CD4-positive, alpha-beta T cell treated with Interleukin-10 for 1 hour (primary cell): ENCODE results near the gene SIPA1.

ENCODE experiments used
- DNase-seq: peaks from one replicate; pipeline ENCODE4 v3.0.0-alpha.2; 2020

SIPA1 gene, protein sequence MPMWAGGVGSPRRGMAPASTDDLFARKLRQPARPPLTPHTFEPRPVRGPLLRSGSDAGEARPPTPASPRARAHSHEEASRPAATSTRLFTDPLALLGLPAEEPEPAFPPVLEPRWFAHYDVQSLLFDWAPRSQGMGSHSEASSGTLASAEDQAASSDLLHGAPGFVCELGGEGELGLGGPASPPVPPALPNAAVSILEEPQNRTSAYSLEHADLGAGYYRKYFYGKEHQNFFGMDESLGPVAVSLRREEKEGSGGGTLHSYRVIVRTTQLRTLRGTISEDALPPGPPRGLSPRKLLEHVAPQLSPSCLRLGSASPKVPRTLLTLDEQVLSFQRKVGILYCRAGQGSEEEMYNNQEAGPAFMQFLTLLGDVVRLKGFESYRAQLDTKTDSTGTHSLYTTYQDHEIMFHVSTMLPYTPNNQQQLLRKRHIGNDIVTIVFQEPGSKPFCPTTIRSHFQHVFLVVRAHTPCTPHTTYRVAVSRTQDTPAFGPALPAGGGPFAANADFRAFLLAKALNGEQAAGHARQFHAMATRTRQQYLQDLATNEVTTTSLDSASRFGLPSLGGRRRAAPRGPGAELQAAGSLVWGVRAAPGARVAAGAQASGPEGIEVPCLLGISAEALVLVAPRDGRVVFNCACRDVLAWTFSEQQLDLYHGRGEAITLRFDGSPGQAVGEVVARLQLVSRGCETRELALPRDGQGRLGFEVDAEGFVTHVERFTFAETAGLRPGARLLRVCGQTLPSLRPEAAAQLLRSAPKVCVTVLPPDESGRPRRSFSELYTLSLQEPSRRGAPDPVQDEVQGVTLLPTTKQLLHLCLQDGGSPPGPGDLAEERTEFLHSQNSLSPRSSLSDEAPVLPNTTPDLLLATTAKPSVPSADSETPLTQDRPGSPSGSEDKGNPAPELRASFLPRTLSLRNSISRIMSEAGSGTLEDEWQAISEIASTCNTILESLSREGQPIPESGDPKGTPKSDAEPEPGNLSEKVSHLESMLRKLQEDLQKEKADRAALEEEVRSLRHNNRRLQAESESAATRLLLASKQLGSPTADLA

DNA sequence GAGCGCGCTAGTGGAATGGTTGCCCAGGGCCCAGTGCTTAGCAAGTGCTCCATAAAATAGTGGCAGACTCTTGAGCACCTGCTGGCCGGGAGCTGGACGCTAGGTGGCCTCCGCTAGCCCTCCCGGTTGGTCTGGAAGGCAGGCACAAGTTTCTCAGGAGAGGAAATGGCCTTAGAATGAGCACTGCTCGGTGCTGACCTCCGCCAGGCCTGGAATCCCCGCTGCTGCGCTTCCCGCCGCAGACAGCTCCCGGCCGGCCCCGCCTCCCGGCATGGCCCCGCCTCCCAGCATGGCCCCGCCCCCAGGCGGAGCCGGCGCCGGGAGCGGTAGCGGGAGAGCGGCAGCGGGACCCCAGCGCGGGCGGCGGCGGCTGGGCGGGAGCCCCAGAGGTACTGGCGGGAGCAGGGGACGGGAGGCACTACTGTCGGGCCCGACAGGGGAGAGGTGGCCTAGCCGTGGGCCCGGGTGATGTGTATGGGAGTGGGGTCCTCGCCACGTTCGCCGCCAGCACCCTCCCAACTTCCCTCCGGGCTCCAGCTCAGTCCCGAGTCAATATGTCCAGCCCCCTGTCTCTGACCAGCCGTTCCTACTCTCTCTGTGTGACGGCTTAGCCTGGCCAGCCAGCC is at the start of gene SIPA1:
SIPA1 (plus strand) TSS at position 308 of the 626 bp plus-strand sequence. CDS start 2,821 bp downstream, outside the sequence.
- DNase-seq, result peak; percentile 78

DNA sequence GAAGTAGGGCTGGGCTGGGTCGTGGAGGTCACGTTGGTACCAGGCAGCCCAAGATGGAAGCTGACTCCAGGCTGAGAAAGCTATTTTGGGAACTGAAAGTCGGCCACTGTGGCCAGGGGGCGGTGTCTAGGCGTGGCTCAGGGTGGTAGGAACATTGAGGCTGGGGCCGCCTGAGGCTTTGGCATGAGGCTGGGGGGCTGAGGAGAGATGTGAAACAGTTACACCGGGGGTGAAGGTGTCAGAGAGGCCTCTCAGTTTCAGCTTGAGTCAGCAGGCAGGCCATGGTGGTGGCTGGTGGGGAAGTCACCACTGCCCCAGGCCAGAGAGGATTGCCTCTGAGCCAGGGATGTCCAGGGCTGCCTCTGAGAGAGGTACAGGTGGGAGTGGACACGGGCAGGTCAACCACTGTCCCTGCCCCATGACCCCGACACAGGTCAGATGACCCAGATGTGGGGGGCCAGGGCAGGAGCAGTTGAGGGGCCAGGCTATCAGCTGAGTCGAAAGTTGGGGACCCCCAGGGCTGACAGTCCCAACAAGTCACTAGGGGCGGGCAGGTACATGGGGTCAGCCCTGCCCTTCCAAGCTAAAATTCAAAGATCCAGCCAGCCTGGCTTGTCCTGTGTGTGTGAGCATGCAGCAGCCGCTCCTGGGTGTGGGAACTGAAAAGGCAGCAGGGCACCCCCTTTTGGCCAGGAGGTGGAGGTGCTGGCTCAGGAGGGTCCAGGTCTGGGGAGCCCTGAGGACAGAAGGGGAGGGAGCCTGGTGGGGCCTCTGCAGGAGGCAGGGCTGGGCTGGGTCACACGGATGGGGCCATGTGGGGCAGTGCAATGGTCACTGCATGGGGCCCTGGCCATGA is 49.5 kb upstream of the SIPA1 start:
- peak; percentile 85 for DNase-seq

DNA sequence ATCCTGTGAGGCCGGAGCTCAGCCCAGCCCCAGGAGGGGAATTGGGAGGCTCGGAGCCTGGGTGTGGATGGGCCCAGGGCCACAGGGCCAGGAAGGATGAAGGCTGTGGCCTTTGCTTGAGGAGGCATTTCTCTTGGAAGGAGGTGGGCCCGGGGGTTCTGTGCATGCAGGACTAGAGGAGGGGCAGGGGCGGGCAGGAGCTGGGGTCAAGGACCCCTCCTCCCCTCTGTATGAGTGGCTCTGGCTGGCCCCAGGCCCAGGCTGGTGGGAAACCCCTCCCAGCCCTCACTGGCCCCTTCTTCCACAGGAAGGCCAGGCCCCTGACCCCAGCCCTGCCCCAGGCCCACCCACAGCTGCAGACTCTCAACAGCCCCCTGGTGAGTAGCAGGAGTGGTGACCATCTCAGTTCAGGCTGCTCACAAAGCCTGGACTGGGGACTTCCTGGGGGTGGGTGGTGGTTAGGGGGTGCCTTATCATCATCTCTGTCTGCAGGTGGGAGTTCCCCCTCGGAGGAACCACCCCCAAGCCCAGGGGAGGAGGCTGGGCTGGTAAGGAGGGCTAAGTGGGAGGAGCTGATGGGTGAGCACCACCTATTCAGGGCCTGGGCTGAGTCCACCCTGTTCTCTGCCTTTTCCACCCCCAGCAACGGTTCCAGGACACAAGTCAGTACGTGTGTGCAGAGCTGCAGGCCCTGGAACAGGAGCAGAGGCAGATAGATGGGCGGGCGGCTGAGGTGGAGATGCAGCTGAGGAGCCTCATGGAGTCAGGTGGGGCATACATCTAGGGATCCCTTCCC is 48.3 kb upstream of the SIPA1 start:
- peak; percentile 50 for DNase-seq

DNA sequence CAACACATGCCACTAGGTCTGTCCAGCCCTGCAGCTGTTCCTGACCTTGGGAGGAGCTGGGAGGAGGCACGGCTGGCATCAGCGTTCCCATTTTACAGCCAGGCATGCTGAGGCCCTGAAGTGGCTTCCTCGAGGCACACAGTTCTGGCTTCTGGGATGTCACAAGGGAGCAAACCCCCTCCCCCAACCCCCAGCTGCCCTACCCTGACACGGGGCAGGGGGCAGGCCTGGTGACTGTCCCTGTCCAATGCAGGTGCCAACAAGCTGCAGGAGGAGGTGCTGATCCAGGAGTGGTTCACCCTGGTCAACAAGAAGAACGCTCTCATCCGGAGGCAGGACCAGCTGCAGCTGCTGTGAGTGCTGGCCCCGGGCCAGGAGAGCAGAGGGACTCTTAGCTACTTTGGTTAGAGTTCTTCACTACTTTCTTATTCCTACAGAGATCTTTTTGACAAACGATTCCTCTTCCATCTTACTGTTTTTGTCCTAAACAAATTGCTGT is 47.6 kb upstream of the SIPA1 start:
- no peak for DNase-seq

DNA sequence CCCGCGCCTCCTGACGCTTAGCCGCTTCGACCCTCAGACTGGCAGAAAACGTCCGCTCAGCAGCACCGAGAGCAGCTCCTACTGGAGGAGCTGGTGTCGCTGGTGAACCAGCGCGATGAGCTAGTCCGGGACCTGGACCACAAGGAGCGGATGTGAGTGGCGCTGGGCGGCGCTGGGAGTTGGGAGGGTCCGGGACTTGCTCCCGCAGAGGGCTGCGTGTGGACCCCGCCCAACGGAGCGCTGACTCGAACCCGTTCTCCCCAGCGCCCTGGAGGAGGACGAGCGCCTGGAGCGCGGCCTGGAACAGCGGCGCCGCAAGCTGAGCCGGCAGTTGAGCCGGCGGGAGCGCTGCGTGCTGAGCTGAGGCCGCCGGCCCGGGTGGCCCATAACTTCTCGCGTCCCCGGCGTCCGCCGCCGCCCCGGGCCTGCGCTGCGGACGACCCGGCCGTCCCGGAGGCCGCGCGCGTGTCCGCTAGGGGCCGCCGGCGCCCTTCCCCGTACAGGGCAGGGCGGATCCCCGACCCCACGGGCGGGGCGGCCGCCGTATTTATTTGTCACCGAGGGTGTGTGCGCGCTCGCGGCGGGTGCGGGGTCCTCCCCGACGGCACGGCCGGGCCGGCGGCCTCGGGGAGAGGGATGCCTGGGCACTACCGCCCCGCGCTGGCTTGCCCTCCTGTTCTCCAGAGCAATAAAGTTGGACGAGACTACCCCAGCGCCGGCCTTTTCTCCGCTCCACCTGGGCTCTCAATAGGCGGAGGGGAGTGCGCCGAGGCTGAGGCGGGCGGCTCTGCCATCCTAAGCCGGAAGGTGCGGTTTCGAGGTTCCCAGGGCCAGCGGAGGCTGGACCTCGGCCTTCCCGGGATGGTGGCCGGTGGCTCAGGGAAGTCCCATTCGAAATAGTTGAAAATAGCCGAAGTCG is 45.7 kb upstream of the SIPA1 start:
- DNase-seq, result no peak

DNA sequence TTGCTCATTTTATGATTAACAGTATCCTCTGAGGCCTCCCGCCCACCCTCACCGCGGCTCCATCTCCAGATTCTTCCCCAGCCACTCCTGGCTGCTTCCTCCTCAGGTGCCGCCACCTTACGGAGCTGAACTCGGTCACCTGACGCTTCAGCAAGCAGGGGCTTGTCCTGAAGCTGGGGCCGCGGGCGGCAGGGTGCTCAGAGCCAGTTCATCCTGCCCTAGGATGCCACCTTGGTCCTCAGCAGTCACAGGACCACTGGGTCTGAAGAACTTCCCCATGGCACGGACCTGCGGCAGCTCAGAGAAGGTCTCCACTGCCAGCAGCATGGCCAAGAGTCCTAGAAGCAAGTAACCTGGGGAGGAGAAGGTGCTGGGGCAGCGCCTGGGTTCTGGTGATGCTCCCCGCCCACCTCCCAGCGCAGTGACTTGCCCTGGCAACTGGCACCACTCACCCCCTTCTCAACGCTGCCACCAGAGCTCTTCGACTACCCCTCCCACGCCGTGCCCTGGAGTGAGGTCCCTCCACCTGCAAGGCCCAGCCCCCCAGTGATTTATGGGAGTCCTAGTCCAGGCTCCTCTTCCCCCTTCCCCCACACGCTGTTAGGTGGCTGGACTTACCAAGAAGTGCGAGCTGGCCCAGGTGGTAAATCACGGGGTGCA is 44.9 kb upstream of the SIPA1 start:
- DNase-seq, result no peak

DNA sequence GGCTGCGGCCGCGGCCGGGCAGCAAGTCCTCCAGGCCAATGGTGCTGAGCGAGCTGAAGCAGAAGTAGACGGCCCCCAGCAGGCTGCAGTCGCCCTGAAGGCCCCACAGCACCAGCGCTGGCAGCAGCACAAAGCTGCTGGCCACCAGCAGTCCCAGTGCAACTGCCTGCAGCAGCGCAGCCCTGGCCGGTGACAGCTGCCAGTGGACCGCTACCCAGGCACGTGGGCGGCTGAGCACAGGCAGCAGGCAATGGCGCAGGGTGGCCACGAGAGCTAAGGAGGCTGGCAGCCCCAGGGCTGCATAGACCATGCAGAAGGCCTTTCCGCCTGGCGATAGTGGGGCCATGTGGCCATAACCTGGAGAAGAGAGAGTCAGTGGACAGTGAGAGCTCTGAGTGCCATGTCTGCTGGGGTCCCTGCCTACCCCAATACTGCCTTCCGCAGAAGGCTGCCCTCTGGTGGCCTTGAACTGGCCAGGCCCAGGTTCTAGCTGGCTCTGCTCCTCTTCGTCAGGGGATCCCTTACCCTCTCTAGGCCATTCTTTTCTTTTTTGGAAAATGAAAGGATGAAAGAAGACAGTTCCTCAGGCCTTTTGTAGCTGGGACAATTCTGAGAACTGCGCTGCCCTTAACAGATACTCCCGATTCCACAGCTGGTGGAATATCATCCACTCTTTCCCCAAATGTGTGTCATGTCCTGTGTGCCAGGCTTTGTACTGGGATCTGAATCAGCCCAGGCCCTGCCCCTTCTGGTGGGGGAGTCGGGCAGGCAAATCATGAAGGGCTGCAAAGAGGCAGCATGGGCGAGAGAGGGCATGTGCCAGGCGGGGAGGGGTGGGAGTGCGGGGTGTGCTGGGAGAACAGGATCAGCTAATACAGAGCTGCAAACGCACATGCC is 44.1 kb upstream of the SIPA1 start:
- peak; percentile 61 for DNase-seq

DNA sequence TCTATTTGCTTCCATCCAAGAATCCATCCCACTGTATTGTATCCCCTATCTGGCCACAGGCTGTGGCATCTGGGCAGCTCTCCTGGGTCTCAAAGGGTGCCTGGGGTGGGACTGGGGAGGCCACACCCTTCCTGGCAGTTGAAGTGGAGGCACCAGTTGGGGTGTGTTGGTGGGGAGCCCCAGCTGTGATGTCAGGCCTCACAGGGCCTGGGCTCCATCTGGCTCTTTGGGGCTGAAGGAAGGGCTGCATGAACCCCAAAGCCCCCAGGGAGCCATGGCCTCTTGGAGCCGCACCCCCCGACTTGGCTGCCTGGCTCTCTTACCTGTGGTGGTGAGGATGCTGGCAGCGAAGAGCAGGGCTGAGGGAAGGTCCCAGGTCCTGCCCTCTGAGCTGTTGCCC is 42.8 kb upstream of the SIPA1 start:
- DNase-seq, result no peak

DNA sequence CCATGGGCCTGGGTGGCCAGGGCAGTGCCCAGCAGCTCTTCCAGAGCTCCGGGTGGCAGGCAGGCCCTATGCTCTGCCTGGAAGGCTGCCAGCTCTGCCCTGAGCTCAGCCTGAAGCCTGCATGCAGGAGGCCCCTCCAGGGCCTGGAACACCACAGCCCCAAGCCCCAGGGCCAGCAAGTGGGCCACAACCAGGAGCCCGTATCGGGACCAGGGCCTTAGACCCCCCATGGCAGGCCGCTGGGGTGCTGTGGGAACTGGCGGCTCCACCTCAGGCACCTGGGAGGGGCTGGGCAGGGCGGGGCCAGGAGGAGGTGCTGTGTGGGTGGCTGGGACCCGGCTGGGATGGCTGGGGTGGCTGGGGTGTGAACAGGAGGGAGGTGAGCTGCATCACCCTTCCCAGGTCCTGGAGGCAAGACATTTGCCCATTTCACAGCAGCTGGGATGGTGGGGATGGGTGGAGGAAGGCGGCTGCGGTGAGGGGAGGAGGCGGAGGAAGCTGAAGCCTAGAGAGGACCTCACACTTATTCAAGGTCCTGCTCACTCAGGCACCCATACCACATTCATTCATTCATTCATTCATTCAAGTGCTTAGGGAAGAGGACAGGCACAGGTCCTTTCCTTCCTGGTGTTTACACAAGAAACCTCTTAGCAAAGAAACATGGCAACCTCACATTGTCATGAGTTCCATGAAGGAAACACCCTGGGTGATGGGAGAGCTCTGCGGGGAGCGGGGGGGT is 42.2 kb upstream of the SIPA1 start, which contains the start of gene KCNK7:
KCNK7 (minus strand) TSS at position 258 of the 739 bp plus-strand sequence; CDS start at position 230, 28 bp downstream.
- DNase-seq, result no peak

DNA sequence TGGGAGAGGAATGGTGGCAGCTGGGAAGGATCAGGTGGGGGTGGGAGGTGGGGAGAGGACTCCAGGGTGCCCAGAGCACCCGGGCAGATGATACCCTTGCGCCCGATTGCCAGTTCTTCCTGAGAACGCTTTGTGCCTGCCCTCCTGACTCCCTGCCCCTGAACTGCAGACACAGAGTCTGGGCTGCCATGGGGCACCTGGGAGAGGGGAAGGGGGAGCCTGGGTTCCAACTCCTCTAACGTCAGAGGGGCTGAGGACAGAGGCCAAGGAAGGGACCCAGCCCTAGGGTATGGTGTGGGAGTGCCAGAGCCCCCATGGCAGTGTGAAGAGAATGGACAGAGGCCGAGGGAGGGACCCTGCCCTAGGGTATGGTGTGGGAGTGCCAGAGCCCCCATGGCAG is 41.4 kb upstream of the SIPA1 start:
- no peak for DNase-seq

DNA sequence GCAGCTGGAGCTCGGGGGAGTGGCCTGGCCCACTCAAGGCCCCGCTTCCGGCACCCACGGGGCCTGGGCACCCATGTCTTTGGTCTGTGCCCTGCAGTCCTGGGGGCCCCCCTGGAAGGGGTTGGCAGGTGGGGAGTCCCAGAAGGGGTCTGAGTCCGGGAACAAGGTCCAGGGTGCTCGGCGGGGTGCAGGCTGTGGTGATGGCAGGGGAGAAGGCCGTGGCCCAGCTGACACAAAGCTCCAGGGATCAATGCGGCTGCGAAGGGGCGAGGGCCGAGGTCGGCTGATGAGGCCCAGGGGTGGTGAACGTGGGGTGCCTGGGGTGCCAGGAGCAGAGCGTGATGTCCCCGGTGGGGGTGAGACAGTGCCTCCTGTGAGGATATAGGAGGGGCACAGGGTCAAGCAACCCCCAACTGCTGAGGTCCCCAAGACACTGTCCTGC is 39.6 kb upstream of the SIPA1 start:
- no peak for DNase-seq

DNA sequence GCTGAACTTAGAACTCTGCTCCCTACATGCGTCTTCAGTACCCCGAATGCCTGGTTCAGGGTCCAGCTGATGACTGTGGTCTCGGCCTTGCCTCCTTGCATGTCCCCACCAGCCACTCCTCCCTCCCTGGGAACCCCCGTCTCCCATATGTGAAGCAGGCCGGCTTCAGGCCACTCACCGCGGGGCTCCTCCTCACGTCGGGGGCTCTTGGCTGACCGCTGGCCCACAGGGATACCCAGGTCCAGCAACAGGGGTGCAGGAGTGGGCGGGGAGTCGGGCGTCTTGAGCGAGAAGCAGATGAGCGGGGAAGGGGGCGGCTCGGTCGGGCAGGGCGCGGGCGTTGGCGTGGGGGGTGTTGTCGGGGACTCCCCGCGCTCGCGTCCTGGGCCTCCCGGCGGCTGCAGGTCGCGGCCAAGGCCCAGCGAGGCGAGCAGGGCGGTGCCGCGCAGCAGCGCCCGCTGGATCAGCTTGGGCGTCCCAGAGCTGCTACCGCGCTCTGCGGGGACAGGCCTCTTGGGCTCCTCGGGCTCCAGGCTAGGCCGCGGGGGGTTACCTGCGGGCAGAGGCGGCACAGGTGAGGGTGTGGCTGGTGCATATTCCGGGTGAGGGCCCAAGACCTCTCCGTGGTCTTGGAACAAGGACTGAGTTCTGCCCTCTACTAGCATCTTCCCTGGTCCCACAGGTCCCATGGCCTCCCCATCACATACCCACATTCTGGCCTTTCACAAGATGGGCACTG is 38.5 kb upstream of the SIPA1 start:
- DNase-seq, result no peak

DNA sequence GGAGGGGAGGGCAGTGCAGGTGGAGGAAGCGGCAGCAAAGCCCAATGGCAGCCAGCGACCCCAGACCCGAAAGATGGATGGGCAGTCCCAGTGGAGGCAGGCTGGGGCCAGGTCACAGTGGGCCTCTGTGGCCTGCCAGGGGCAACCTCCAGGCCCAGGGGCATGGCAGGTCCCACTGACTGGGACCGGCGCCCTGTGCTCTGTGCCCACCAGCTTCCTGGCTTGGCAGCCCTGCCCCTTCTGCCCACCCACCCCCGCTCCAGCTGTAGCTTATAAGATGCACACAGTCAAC is 38.0 kb upstream of the SIPA1 start:
- DNase-seq, result no peak

DNA sequence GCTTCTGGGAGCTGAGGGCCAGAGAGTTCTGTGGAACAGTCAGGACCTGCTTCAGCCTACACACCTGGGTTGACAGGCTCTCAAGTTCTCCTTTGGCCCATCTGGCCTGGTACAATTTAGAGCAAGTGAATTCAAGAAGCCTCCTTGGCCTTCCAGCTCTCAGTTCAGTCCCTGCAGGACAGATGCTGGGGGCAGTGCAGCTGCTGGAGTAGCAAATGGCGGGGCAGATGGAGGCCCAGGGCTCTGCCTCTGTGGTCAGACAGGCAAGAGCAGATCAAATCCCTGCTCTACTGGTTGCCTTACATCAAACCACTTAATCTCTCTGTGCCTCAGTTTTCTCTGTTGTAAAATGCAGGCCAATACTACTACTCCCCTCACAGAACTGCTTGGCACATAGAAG is 33.6 kb upstream of the SIPA1 start:
- DNase-seq, result no peak

DNA sequence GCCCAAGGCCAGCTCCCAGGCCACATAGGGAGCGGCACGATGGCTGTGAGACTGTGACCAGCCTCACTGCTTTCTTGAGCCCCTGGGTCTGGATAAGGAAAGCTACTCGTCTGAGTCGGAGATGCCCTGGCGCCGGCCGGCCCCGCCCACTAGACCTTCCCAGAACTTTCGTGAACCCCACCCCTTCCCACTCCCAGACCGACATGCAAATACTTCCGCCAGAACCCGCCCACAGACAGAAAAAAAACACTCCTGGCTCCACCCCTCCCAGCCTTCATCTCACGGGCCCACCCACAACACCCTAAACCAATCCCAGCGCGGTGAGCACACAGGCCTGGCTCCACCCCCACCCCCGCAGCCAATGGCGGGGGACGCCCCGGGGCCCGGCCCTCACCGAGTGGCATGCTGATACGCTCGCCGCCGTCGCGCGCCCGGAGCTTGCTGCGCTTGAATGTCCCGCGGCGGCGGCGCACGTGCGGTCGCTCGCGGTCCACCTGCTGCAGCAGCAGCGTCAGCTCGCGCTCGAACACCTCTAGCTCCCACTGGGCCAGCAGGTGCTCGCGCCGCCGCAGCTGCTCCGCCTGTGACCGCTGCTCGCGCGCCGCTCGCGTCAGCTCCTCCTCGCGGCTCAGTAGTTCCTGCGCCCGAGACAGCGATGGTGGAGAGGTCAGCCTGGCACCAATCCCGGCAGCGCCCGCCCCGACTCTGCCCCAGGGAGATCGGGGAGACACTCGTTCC is 30.9 kb upstream of the SIPA1 start:
- peak; percentile 19 for DNase-seq
